ENCODE measurements around the gene TFAP2E. TPM values are rescaled to one million over a fixed set of nuclear protein-coding genes. Genes with fewer than 3 reads are reported as not detected.
A peak's percentile ranks its signal among the peaks of the same experiment; 100 is the strongest.

TFAP2E gene
- total RNA-seq, 6 experiments from 2014 or later = 0.15 to 0.24 TPM; not detected in 4

DNA sequence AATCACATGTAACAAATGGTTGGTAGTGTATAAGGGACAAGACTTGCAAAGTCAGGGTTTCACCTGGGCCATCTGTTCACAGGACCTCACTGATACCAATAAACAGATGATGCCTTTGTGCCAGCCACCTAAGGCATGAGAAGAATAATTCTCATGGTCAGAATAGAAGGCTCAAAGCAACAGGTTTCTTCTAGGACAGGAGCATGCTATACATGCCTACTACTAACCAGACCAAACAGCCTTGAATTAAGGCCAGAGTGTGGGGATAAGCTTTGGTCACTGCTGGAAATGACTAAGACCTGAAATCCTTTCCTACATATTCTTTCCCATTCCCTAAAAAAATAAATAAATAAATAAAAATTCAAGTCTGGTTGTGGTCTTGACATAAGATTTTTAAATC, 50.7 kb downstream of the TFAP2E start:
- no peaks in the 10 kb centered on the region for H3K27me3 ChIP-seq
- no peak for ATAC-seq
- intact Hi-C loops (cut with DNase I) = no loop called here
- peaks cover 0 to 19% (median 4%) of the 10 kb centered on the region in 4 donors for H3K36me3 ChIP-seq
- no peak for DNase-seq
- no peak overlapping the region for H3K4me3 ChIP-seq
- peaks cover 0 to 2% (median 0%) of the 10 kb centered on the region in 4 donors for H3K4me1 ChIP-seq
- no peak overlapping the region for H3K27ac ChIP-seq
- TF ChIP-seq POLR2A (IDR thresholded peaks at IDR 0.05) (no peak), CTCF (IDR thresholded peaks at IDR 0.05) (no peak)
- no peaks in the 10 kb centered on the region for H3K9me3 ChIP-seq

DNA sequence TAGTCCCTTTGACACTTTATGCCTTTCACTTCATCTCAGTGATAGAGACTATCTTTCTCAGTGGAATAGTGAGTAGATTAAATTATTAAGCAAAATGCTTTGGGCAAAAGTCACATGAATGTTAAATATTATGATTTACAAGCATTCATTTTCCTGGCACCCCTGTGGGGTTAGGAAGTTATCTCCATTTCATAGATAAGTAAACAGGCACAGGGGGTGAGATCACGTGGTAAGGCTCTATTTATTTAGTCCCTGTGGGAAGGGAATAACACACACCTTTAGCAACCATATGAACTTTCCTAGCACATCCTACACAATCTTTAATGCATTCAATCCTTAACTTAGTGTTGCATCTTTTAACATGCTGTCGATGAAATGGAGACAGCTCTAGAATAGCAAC, 55.9 kb downstream of the TFAP2E start:
- 36% methylated on average over 2 of the region's 2 CpGs for WGBS (ENCODE audit: insufficient coverage, low coverage, low lambda C conversion rate, missing lambda C conversion rate)
- TF ChIP-seq CTCF (IDR thresholded peaks at IDR 0.05) (no peak), POLR2A (IDR thresholded peaks at IDR 0.05) (no peak)
- ATAC-seq = peak in 2 of 4 donors; percentile 30 to 45
- Histone ChIP-seq H3K27me3 (no peaks in the 10 kb centered on the region), H3K36me3 (peaks cover 0 to 62% (median 11%) of the 10 kb centered on the region in 4 donors), H3K4me1 (peaks cover 0 to 10% (median 5%) of the 10 kb centered on the region in 4 donors), H3K27ac (no peak overlapping the region), H3K4me3 (no peak overlapping the region), H3K9me3 (no peaks in the 10 kb centered on the region)
- intact Hi-C loops (cut with DNase I) = no loop called here
- DNase-seq = no peak

- Histone ChIP-seq H3K36me3 (peaks cover 0 to 76% (median 17%) of the 10 kb centered on the region in 4 donors), H3K4me1 (peaks cover 0 to 14% (median 5%) of the 10 kb centered on the region in 4 donors), H3K9me3 (no peaks in the 10 kb centered on the region), H3K4me3 (no peak overlapping the region), H3K27me3 (no peaks in the 10 kb centered on the region), H3K27ac (no peak overlapping the region)
- 90% methylated on average over 3 of the region's 3 CpGs for WGBS (ENCODE audit: insufficient coverage, low coverage, low lambda C conversion rate, missing lambda C conversion rate)
- intact Hi-C loops (cut with DNase I) = no loop called here
- ATAC-seq (no peak), DNase-seq (no peak)
- TF ChIP-seq POLR2A (IDR thresholded peaks at IDR 0.05) = no peak
- TF ChIP-seq CTCF (IDR thresholded peaks at IDR 0.05) = no peak
Observed at GRCh38 chr1:35631396-35631795, 58.3 kb downstream of the TFAP2E start.

- no peaks in the 10 kb centered on the region for H3K27me3 ChIP-seq
- no peak overlapping the region for H3K4me3 ChIP-seq
- TF ChIP-seq POLR2A (IDR thresholded peaks at IDR 0.05) (no peak), CTCF (IDR thresholded peaks at IDR 0.05) (no peak)
- DNase-seq (no peak), ATAC-seq (no peak)
- H3K4me1 ChIP-seq = peaks cover 0 to 31% (median 5%) of the 10 kb centered on the region in 4 donors
- intact Hi-C loops (cut with DNase I) = no loop called here
- no peak overlapping the region for H3K27ac ChIP-seq
- H3K36me3 ChIP-seq = peaks cover 0 to 74% (median 17%) of the 10 kb centered on the region in 4 donors
- H3K9me3 ChIP-seq = no peaks in the 10 kb centered on the region
Observed at GRCh38 chr1:35633547-35633946, 60.4 kb downstream of the TFAP2E start.

- intact Hi-C loops (cut with DNase I) = no loop called here
- ATAC-seq = peak; percentile 38 to 54 (median 45)
- Histone ChIP-seq H3K9me3 (no peaks in the 10 kb centered on the region), H3K4me1 (peaks cover 0 to 37% (median under 1%) of the 10 kb centered on the region in 4 donors), H3K36me3 (peaks cover 0 to 37% (median 8%) of the 10 kb centered on the region in 4 donors), H3K4me3 (peak overlapping the region; percentile 3 to 50 (median 40)), H3K27ac (peak overlapping the region; percentile 52 to 81 (median 77)), H3K27me3 (no peaks in the 10 kb centered on the region)
- 0% methylated on average over 1 of the region's 1 CpG for WGBS (ENCODE audit: insufficient coverage, low coverage, low lambda C conversion rate, missing lambda C conversion rate)
- no peak for DNase-seq
- TF ChIP-seq POLR2A (IDR thresholded peaks at IDR 0.05) (no peak), CTCF (IDR thresholded peaks at IDR 0.05) (no peak)
Observed at GRCh38 chr1:35637401-35637809, 64.3 kb downstream of the TFAP2E start.

All from right lobe of liver (tissue), 6 donors.